SU-DHL-6 (cell line): ENCODE measurements around the gene KIF13A.

Experiments used
- CTCF ChIP-seq: fragments of 200-600 bp; sonication (generic); IDR thresholded peaks from one replicate; pipeline ENCODE4 v1.5.1; 2017; ENCODE audit warnings: antibody characterized with exemption, mild to moderate bottlenecking, low read length, moderate library complexity; ENCODE audit not compliant: insufficient read depth, poor library complexity, severe bottlenecking
- EZH2phosphoT487 ChIP-seq: fragments of 200-600 bp; sonication (generic), shearing (Covaris generic); conservative IDR thresholded peaks from 2 replicates; pipeline ENCODE4 v1.6.1; 2018; ENCODE audit warnings: mild to moderate bottlenecking, antibody characterized with exemption, low read length, moderate library complexity, mixed read lengths

DNA sequence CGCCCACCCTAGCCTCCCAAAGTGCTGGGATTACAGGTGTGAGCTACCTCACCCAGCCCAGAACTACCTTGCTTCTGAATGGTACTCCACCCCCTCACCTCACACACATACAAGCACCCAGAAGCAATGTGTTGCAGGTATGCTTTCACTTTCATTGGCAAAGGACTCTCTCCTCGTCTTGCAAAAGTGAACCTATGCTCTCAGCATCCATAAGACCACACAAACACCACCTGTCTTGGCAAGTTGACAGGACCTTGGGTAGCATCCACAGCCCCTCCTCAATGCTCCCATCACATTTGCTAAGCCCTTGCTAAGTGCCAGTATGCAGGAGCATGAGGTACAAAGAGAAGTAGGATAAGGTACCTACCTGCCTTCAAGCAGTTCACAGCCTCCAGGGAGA lies 3.7 kb downstream of the KIF13A start:
- no peak for TF ChIP-seq CTCF
- TF ChIP-seq EZH2phosphoT487 = no peak
